Upper lobe of left lung (tissue), 4 donors: ENCODE measurements around the gene IL12B.

ENCODE experiments used
- CTCF ChIP-seq, 6 experiments: fragments of 450-650 bp in 4 of 6; fragments of 200-600 bp in 2 of 6; sonication (generic) in 2 of 6; IDR thresholded peaks; one replicate each; pipeline ENCODE4 v1.5.1; 2016 to 2019; ENCODE audit warnings: antibody characterized with exemption in 6 of 6
- EP300 ChIP-seq, 4 donors: sonication (generic); formaldehyde crosslinking; IDR thresholded peaks; one replicate each; pipeline ENCODE4 v1.5.1; 2017; ENCODE audit warnings: antibody characterized with exemption in 4 of 4, control low read depth in 2 of 4
- POLR2A ChIP-seq, 4 donors: fragments of 450-650 bp; IDR thresholded peaks; one replicate each; pipeline ENCODE4 v1.5.1; 2016 to 2017; ENCODE audit warnings: antibody characterized with exemption in 4 of 4, mild to moderate bottlenecking in 2 of 4
- POLR2AphosphoS5 ChIP-seq, 2 donors: sonication (generic); formaldehyde crosslinking; IDR thresholded peaks; one replicate each; pipeline ENCODE4 v1.5.1; 2017; ENCODE audit warnings: antibody characterized with exemption in 2 of 2

- TF ChIP-seq CTCF (IDR thresholded peaks at IDR 0.05) (no peak), POLR2A (IDR thresholded peaks at IDR 0.05) (no peak), EP300 (IDR thresholded peaks at IDR 0.05) (no peak), POLR2AphosphoS5 (IDR thresholded peaks at IDR 0.05) (no peak)
Observed at GRCh38 chr5:159341145-159341544, 10.9 kb upstream of the IL12B start.
